ENCODE measurements around the gene TAP1.

- TF ChIP-seq CTCF (IDR thresholded peaks at IDR 0.05) (no peak), POLR2A (IDR thresholded peaks at IDR 0.05) (no peak)
Measured at GRCh38 chr6:32833664-32834063, 19.8 kb downstream of the TAP1 start.
